ACHN (cell line): ENCODE data around the gene RBSN.

Source experiments
- DNase-seq: peaks from one replicate; pipeline ENCODE4 v3.0.0-alpha.2; 2015
- in situ Hi-C: cut with HindIII; loops from 2 replicates; pipeline ENCODE4 v1.10.0; 2017; ENCODE audit warnings: low sequenced_read_pairs, low pct_ligation_motif_present, low pct_unique_long_range_greater_than_20kb

RBSN gene

GRCh38 chr3:15107075-15107947 is 8.4 kb upstream of the RBSN start:
- no peak for DNase-seq
- in situ Hi-C loops: no loop called here

GRCh38 chr3:15102836-15103235 is 3.9 kb upstream of the RBSN start:
- in situ Hi-C loops: no loop called here

DNA sequence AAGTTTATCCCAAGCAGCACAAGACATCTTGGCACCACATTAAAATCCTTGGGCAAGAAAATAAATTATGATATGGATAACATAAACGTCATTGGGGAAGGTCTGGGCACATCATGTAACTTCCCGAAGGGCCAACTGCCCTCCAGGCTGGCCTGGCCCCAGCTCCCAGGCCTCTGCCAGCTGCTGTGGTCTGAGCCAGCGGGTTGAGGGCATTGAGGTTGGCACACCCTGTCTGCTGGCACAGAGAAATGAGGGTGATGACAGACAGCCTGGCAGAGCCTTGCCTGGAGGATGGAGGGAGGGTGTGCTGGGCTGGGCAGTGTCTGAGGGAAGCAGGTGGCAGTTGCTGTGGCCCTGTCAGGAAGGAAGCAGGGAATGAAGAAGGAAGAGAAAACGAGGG is 3.3 kb upstream of the RBSN start:
- no peak for DNase-seq
- in situ Hi-C loops: no loop called here

More at GRCh38 chr3:15102836-15103235, 3.9 kb upstream of the RBSN start:
- no peak for DNase-seq

- no peak for DNase-seq
- in situ Hi-C loops: no loop called here
These were observed 583 bp upstream of the RBSN start for GRCh38 chr3:15099364-15100098.

DNA sequence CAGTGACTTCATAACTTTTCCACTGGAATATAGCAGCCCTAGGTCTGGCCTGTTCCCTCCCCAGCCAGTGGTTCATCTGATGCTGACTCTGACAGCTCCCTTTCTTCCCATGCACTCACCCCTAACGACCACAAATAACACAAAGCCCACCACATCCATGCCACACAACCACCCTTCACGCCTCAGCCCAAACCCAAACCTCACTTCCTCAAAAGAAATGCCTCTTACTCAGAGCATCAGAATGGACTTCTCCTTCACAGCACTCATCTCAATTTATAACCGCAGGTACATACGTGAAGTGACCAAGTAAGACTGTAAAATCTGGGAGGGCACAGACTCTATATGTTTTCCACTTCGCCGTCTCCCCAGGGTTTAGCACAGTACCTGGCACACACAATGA is 1.1 kb downstream of the RBSN start:
- no peak for DNase-seq
- in situ Hi-C loops: no loop called here

GRCh38 chr3:15096046-15096445 is 2.9 kb downstream of the RBSN start:
- in situ Hi-C loops: no loop called here
- DNase-seq: no peak

DNA sequence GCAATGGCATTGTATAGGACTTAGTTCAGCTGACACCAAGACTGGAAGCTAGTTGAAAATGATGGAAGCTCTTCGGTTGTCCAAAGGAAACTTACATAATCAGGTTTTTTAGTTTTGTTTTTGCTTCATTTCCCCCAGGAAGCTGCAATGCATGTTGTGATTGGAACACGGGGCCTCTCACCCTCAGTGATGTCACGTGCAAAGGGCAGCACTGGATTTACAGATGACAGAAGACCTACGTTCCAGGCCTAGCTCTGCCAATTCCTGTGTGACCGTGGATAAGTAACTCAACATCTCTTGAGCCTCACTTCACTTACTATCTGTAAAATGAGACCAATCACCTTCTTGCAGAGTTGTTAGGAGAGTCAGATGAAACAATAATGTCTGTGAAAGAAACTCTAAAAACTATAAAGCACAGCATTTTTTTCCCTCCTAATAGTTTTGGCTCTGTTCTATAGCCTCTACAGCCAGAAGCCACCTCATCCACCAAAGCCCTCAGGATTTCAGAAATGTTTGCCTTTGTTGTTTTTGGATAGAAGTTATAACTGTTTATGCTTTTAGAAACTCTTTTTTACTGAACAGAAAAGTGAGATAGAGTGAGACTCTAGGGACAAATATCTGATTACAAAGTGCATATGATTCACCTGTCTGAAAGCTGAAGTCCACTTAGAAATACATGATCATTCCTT is 4.6 kb downstream of the RBSN start:
- in situ Hi-C loops: no loop called here
- no peak for DNase-seq

- in situ Hi-C loops: no loop called here
- DNase-seq: no peak
These were observed 6.3 kb downstream of the RBSN start for GRCh38 chr3:15092686-15093085.

DNA sequence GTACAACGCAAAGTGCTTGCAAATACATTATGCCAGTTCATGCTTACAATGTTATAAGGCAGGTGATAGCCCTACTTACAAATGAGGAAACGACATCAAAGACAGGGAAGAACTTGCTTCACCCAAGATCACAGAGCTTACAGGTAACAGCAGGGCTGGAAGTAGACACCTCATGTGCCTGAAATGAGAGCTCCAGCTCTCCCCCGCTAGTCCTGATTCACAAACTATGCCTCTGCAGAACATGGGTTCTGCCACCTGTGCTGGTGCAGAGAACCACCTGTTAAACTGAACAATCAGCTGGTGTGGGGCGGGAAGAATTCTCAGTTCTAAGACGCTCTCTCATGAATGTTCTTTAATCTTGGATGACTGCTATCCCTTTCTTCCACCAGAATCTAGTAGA is 7.4 kb downstream of the RBSN start:
- no peak for DNase-seq
- in situ Hi-C loops: no loop called here

DNA sequence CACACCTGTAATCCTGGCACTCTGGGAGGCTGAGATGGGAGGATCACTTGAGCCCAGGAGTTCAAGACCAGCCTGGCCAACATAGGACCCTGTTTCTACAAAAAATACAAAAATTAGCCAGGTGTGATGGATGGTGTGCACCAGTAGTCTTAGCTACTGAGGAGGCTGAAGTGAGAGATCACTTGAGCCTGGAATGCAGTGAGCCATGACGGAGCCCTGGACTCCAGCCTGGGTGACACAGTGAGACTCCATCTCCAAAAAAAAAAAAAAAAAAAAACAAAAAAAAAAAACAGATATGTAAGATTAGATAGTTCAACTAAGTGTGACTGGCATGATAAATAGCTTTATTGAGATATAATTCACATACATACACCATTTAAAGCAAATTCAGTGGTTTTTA is 9.7 kb downstream of the RBSN start:
- DNase-seq: no peak
- in situ Hi-C loops: no loop called here

- in situ Hi-C loops: no loop called here
- no peak for DNase-seq
These were observed 12.2 kb downstream of the RBSN start for GRCh38 chr3:15086699-15087098.

- in situ Hi-C loops: no loop called here
- DNase-seq: no peak
These were observed 12.7 kb downstream of the RBSN start for GRCh38 chr3:15086263-15086662.

DNA sequence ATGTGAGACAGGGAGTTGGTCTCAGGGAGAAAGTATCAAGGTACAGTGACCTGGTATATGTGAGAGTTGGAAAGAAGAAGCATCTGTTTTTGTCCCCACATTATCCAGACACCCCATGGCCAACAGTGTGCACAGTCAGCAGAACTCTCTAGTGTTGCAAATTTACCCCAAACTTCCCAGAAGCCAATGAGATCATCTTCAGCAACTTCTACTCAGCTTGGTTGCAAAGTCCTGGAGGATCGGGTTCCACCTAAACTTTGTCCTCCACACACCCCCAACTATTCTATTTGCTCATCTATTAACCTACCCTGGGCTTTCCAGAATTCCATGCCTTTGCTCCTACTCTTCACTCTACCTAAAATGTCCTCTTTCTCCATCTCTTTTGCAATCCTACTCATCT is 15.7 kb downstream of the RBSN start:
- in situ Hi-C loops: no loop called here
- no peak for DNase-seq

GRCh38 chr3:15081960-15082664 is 16.8 kb downstream of the RBSN start:
- in situ Hi-C loops: no loop called here
- no peak for DNase-seq

DNA sequence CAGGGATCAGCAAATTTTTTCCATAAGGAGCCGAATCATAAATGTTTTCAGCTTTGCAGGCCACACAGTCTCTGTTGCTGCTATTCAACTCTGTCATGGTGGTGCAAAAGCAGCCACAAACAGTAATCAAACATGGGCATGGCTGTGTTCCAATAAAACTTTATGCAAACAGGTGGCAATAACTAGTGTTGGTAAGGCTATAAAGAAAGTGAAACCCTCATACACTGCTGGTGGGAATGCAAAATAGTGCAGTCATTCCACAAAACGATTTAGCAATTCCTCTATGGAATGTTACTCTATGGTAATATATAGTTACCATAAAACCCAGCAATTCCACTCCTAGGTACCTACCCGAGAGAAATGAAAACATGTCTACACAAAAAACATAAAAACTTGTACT is 19.9 kb downstream of the RBSN start:
- in situ Hi-C loops: no loop called here
- DNase-seq: no peak

- in situ Hi-C loops: no loop called here
- DNase-seq: no peak
These were observed 24.4 kb downstream of the RBSN start for GRCh38 chr3:15074500-15074899.

DNA sequence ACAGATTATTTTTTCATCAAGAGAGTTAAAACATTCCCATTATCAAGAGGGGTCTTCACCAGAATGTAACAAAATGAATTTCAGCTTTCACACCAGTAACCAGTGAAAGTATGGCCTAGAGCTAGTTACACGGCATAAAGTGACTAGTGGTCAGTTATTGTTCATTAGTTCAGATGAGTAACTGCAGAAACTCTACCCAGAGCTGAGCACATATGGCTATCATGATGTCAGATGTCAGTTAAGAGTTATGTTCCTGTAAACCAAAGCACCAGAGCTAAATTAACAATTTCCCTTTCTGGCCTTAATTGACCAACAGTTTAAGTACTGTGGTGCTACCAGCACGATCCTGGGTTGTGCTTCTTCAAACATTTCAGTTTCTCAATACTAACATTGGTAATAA is 27.2 kb downstream of the RBSN start:
- in situ Hi-C loops: no loop called here
- no peak for DNase-seq

- in situ Hi-C loops: no loop called here
- DNase-seq: no peak
These were observed 29.5 kb downstream of the RBSN start for GRCh38 chr3:15069441-15069840.

GRCh38 chr3:15066467-15066866 is 32.5 kb downstream of the RBSN start:
- no peak for DNase-seq
- in situ Hi-C loops: no loop called here
